Measurements from ENCODE around the gene FXYD4.
"Not testable (repeated sequence)": the region's sequence is repeated elsewhere in the genome, so short reads cannot be mapped to it uniquely, and the experiment has no call there.

Gene FXYD4

GRCh38 chr10:43389867-43390266 is 18.4 kb downstream of the FXYD4 start:
- no peaks in the 10 kb centered on the region for H3K27me3 Mint-ChIP-seq
- H3K27ac Mint-ChIP-seq: peak overlapping the region; percentile 16
- DNase-seq (no peak), ATAC-seq (replicated peaks) (no peak)
- H3K9me3 Mint-ChIP-seq: no peaks in the 10 kb centered on the region
- peaks cover 54 to 73% of the 10 kb centered on the region in 2 donors for H3K36me3 Mint-ChIP-seq
- H3K4me3 Mint-ChIP-seq: no peak overlapping the region
- peaks cover 49 to 79% of the 10 kb centered on the region in 2 donors for H3K4me1 Mint-ChIP-seq

- H3K36me3 Mint-ChIP-seq: peaks cover 57 to 74% of the 10 kb centered on the region in 2 donors
- no peak for ATAC-seq (replicated peaks)
- no peaks in the 10 kb centered on the region for H3K27me3 Mint-ChIP-seq
- peak overlapping the region; percentile 37 for H3K27ac Mint-ChIP-seq
- DNase-seq: no peak
- H3K9me3 Mint-ChIP-seq: no peaks in the 10 kb centered on the region
- H3K4me3 Mint-ChIP-seq: no peak overlapping the region
- H3K4me1 Mint-ChIP-seq: peaks cover 49 to 84% of the 10 kb centered on the region in 2 donors
These were observed 18.9 kb downstream of the FXYD4 start for GRCh38 chr10:43390333-43390732.

GRCh38 chr10:43390759-43391158 is 19.3 kb downstream of the FXYD4 start:
- ATAC-seq (replicated peaks): peak in 1 of 2 donors; percentile 42
- H3K4me1 Mint-ChIP-seq: peaks cover 51 to 86% of the 10 kb centered on the region in 2 donors
- peaks cover 57 to 79% of the 10 kb centered on the region in 2 donors for H3K36me3 Mint-ChIP-seq
- no peaks in the 10 kb centered on the region for H3K9me3 Mint-ChIP-seq
- no peaks in the 10 kb centered on the region for H3K27me3 Mint-ChIP-seq
- no peak for DNase-seq
- H3K4me3 Mint-ChIP-seq: no peak overlapping the region
- no peak overlapping the region for H3K27ac Mint-ChIP-seq

- DNase-seq (no peak), ATAC-seq (replicated peaks) (no peak)
- Mint-ChIP-seq H3K4me3 (no peak overlapping the region), H3K36me3 (peaks cover 62 to 84% of the 10 kb centered on the region in 2 donors), H3K4me1 (peaks cover 55 to 90% of the 10 kb centered on the region in 2 donors), H3K27ac (no peak overlapping the region), H3K9me3 (no peaks in the 10 kb centered on the region), H3K27me3 (no peaks in the 10 kb centered on the region)
These were observed 20.1 kb downstream of the FXYD4 start for GRCh38 chr10:43391496-43391895.

- Mint-ChIP-seq H3K27ac (peak overlapping the region; percentile 81), H3K36me3 (peaks cover 53 to 80% of the 10 kb centered on the region in 2 donors), H3K27me3 (no peaks in the 10 kb centered on the region), H3K4me3 (no peak overlapping the region), H3K4me1 (peaks cover 47 to 86% of the 10 kb centered on the region in 2 donors), H3K9me3 (no peaks in the 10 kb centered on the region)
- ATAC-seq (replicated peaks): no peak
- no peak for DNase-seq
These were observed 21.3 kb downstream of the FXYD4 start for GRCh38 chr10:43392748-43393147.

GRCh38 chr10:43393186-43393585 is 21.8 kb downstream of the FXYD4 start:
- ATAC-seq (replicated peaks); H3K9me3 Mint-ChIP-seq; H3K4me3 Mint-ChIP-seq; H3K27me3 Mint-ChIP-seq; DNase-seq: not testable (repeated sequence)
- Mint-ChIP-seq H3K27ac (peak overlapping the region; percentile 81), H3K36me3 (peaks cover 53 to 79% of the 10 kb centered on the region in 2 donors), H3K4me1 (peaks cover 51 to 86% of the 10 kb centered on the region in 2 donors)

- Mint-ChIP-seq H3K36me3 (peaks cover 48 to 73% of the 10 kb centered on the region in 2 donors), H3K27ac (peak overlapping the region; percentile 21), H3K27me3 (no peaks in the 10 kb centered on the region), H3K4me3 (peak overlapping the region in 1 of 2 donors; percentile 0), H3K4me1 (peaks cover 48 to 86% of the 10 kb centered on the region in 2 donors), H3K9me3 (no peaks in the 10 kb centered on the region)
- ATAC-seq (replicated peaks) (no peak), DNase-seq (no peak)
These were observed 22.3 kb downstream of the FXYD4 start for GRCh38 chr10:43393606-43394360.

GRCh38 chr10:43394868-43395267 is 23.4 kb downstream of the FXYD4 start:
- Mint-ChIP-seq H3K27me3 (no peaks in the 10 kb centered on the region), H3K4me3 (peak overlapping the region; percentile 64 to 89), H3K27ac (peak overlapping the region; percentile 98), H3K9me3 (no peaks in the 10 kb centered on the region), H3K4me1 (peaks cover 50 to 84% of the 10 kb centered on the region in 2 donors), H3K36me3 (peaks cover 54 to 73% of the 10 kb centered on the region in 2 donors)
- ATAC-seq (replicated peaks): no peak
- no peak for DNase-seq

GRCh38 chr10:43395571-43396060 is 24.2 kb downstream of the FXYD4 start:
- peaks cover 47 to 84% of the 10 kb centered on the region in 2 donors for H3K4me1 Mint-ChIP-seq
- DNase-seq: no peak
- no peaks in the 10 kb centered on the region for H3K9me3 Mint-ChIP-seq
- no peak for ATAC-seq (replicated peaks)
- H3K36me3 Mint-ChIP-seq: peaks cover 51 to 68% of the 10 kb centered on the region in 2 donors
- peak overlapping the region; percentile 98 for H3K27ac Mint-ChIP-seq
- no peaks in the 10 kb centered on the region for H3K27me3 Mint-ChIP-seq
- H3K4me3 Mint-ChIP-seq: peak overlapping the region; percentile 89 to 91

- peaks cover 48 to 65% of the 10 kb centered on the region in 2 donors for H3K36me3 Mint-ChIP-seq
These were observed 24.9 kb downstream of the FXYD4 start for GRCh38 chr10:43396061-43396927.

GRCh38 chr10:43396928-43397624 is 25.6 kb downstream of the FXYD4 start:
- Mint-ChIP-seq H3K27ac (peak overlapping the region; percentile 97), H3K4me1 (peaks cover 47 to 85% of the 10 kb centered on the region in 2 donors), H3K27me3 (no peaks in the 10 kb centered on the region), H3K36me3 (peaks cover 49 to 64% of the 10 kb centered on the region in 2 donors), H3K4me3 (peak overlapping the region; percentile 89 to 91), H3K9me3 (no peaks in the 10 kb centered on the region)
- DNase-seq (peak; percentile 85), ATAC-seq (replicated peaks) (peak; percentile 87 to 90)

More at GRCh38 chr10:43396061-43396927, 24.9 kb downstream of the FXYD4 start:
- Mint-ChIP-seq H3K27me3 (no peaks in the 10 kb centered on the region), H3K9me3 (no peaks in the 10 kb centered on the region), H3K4me3 (peak overlapping the region; percentile 89 to 91), H3K27ac (peak overlapping the region; percentile 98), H3K4me1 (peaks cover 46 to 84% of the 10 kb centered on the region in 2 donors)
- ATAC-seq (replicated peaks) (peak; percentile 72 to 74), DNase-seq (peak; percentile 61)

- Mint-ChIP-seq H3K36me3 (peaks cover 46 to 63% of the 10 kb centered on the region in 2 donors), H3K4me1 (peaks cover 47 to 86% of the 10 kb centered on the region in 2 donors), H3K27me3 (no peaks in the 10 kb centered on the region), H3K9me3 (no peaks in the 10 kb centered on the region), H3K4me3 (peak overlapping the region; percentile 51 to 91), H3K27ac (peak overlapping the region; percentile 97)
- no peak for ATAC-seq (replicated peaks)
- DNase-seq: no peak
These were observed 27.5 kb downstream of the FXYD4 start for GRCh38 chr10:43398939-43399319.

- H3K36me3 Mint-ChIP-seq: peaks cover 50 to 64% of the 10 kb centered on the region in 2 donors
- H3K27me3 Mint-ChIP-seq: no peaks in the 10 kb centered on the region
- peaks cover 48 to 88% of the 10 kb centered on the region in 2 donors for H3K4me1 Mint-ChIP-seq
- no peak for ATAC-seq (replicated peaks)
- H3K9me3 Mint-ChIP-seq: no peaks in the 10 kb centered on the region
- peak overlapping the region; percentile 56 for H3K27ac Mint-ChIP-seq
- H3K4me3 Mint-ChIP-seq: peak overlapping the region; percentile 51 to 65
- DNase-seq: no peak
These were observed 28.2 kb downstream of the FXYD4 start for GRCh38 chr10:43399320-43400310.
